ENCODE results near the gene BMPR1A. TPM values are rescaled to one million over a fixed set of nuclear protein-coding genes. Genes with fewer than 3 reads are reported as not detected.

Gene BMPR1A
- polyA plus RNA-seq, 3 donors from 2014 or later, result 0.99 to 3.3 (median 2.2) TPM

DNA sequence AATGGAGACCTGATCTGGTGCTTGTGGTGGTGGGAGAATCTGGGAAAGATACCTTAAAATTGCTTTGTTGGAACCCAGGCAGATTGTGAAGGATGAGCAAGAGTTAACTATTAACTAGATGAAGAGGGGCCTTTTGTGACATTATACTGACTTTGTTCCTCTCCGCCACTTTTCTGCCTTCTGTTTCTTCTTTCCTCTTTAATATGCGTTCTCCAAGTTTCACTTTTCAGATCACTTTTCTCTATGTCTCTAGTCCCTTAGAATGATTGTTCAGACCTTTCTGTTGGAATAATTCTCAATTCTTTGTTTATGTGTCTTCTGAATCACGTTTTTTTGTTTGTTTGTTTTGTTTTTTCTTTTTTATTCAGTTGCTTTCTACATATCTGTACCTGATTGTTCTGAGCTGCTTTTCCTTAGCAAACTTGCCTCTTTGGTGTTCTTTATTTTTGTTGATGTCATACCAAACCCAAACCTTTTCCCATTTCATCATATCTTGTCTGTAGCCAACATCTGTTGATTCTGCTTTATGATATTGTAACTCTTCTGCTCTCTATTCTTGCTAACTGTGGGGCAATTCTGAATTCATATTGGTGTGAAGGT, 2.8 kb downstream of the BMPR1A start:
- H3K36me3 Mint-ChIP-seq, result no peaks in the 10 kb centered on the region
- H3K4me3 Mint-ChIP-seq, result peak overlapping the region in 4 of 5 donors; percentile 2 to 24 (median 6)
- no peak overlapping the region for H3K27ac Mint-ChIP-seq
- no peaks in the 10 kb centered on the region for H3K9me3 Mint-ChIP-seq
- H3K27me3 Mint-ChIP-seq (ENCODE audit: low read depth in 3 of 3), result peaks cover 4 to 21% (median 6%) of the 10 kb centered on the region in 3 donors
- DNase-seq, result no peak
- peaks cover 20 to 35% of the 10 kb centered on the region in 2 donors for H3K4me1 Mint-ChIP-seq

DNA sequence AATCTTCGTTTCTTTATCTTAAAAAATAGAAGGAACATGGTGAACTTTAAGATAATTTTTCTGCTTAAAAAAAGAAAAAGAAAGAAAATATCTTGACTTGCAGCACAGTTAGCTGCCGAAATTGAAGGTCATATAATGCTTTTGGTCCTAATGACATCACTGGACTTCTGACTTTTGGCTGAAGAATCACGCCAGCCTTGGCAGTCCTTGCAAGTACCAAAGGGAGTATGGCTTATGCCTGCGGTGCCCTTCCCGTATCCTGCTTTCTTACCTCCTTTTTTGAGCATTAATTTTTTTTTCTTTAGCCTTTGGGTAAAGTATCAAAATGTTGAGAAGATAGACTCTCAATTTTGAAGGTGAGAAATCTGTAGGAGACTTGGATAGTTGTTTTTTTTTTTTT, 7.0 kb downstream of the BMPR1A start:
- Mint-ChIP-seq H3K4me3 (no peak overlapping the region), H3K36me3 (no peaks in the 10 kb centered on the region)

GRCh38 chr10:86765548-86765947, 9.1 kb downstream of the BMPR1A start:
- H3K27me3 Mint-ChIP-seq (ENCODE audit: low read depth in 3 of 3), result peaks cover 0 to 7% (median 5%) of the 10 kb centered on the region in 3 donors
- peaks cover 0 to 4% (median 0%) of the 10 kb centered on the region in 3 donors for H3K36me3 Mint-ChIP-seq
- H3K27ac Mint-ChIP-seq, result no peak overlapping the region
- H3K9me3 Mint-ChIP-seq, result no peaks in the 10 kb centered on the region
- DNase-seq, result no peak
- H3K4me3 Mint-ChIP-seq, result no peak overlapping the region
- H3K4me1 Mint-ChIP-seq, result peaks cover 5 to 11% of the 10 kb centered on the region in 2 donors

More for the DNA sequence above, 7.0 kb downstream of the BMPR1A start:
- no peaks in the 10 kb centered on the region for H3K9me3 Mint-ChIP-seq
- peaks cover 2 to 7% (median 2%) of the 10 kb centered on the region in 3 donors for H3K27me3 Mint-ChIP-seq (ENCODE audit: low read depth in 3 of 3)
- no peak for DNase-seq
- no peak overlapping the region for H3K27ac Mint-ChIP-seq
- peaks cover 10 to 12% of the 10 kb centered on the region in 2 donors for H3K4me1 Mint-ChIP-seq

- H3K27ac Mint-ChIP-seq, result no peak overlapping the region
- peaks cover 0 to 5% (median 2%) of the 10 kb centered on the region in 3 donors for H3K27me3 Mint-ChIP-seq (ENCODE audit: low read depth in 3 of 3)
- no peaks in the 10 kb centered on the region for H3K9me3 Mint-ChIP-seq
- H3K4me3 Mint-ChIP-seq, result no peak overlapping the region
- no peak for DNase-seq
- peaks cover 0 to 4% (median 0%) of the 10 kb centered on the region in 3 donors for H3K36me3 Mint-ChIP-seq
- peaks cover 5 to 11% of the 10 kb centered on the region in 2 donors for H3K4me1 Mint-ChIP-seq
Observed at GRCh38 chr10:86768412-86769062, 12.1 kb downstream of the BMPR1A start.

DNA sequence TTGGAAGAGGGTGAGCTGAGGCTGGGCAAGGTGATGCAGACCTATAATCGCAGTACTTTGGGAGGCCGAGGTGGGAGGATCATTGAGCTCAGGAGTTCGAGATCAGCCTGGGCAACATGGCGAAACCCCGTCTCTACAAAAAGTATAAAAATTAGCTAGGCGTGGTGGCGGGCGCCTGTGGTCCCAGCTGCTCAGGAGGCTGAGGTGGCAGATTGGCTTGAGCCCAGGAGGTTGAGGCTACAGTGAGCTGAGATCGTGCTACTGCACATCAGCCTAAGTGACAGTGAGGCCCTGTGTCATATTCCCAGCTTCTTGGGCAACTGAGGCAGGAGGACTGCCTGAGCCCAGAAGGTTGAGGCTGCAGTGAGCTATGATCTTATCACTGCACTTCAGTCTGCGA, 13.6 kb downstream of the BMPR1A start:
- H3K4me1 Mint-ChIP-seq, result peaks cover 5 to 11% of the 10 kb centered on the region in 2 donors
- no peaks in the 10 kb centered on the region for H3K9me3 Mint-ChIP-seq
- no peak overlapping the region for H3K27ac Mint-ChIP-seq
- peaks cover 0 to 5% (median 0%) of the 10 kb centered on the region in 3 donors for H3K27me3 Mint-ChIP-seq (ENCODE audit: low read depth in 3 of 3)
- no peak for DNase-seq
- H3K4me3 Mint-ChIP-seq, result no peak overlapping the region
- peaks cover 0 to 4% (median 0%) of the 10 kb centered on the region in 3 donors for H3K36me3 Mint-ChIP-seq

DNA sequence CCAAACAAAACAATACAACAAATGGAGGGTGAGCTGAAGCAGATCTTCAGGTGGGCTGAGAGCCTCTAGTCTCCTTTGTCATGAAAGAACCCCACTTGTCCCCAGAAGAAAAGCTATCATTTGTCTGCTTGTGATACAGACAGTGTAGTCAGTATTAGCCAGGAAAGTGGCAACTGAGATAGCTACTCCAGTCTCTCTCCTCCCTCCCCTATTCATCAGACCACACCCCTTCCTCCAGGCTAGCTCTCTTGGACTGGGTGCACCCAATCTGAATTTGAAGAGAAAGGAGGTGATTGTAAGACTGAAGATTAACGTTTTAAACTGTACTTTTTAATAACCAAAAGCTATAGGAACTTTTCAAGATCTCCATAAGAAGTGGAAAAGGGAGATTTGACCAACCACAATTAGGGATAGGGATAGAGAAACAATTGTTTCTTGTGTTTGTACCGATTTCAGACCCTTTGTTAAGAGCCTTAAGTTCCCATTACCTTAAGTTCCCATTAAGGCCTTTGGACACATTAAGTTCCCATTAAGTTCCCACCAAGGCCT, 14.1 kb downstream of the BMPR1A start:
- Mint-ChIP-seq H3K36me3 (peaks cover 0 to 4% (median 0%) of the 10 kb centered on the region in 3 donors), H3K27me3 (ENCODE audit: low read depth in 3 of 3) (peaks cover 0 to 5% (median 0%) of the 10 kb centered on the region in 3 donors), H3K4me1 (peaks cover 5 to 10% of the 10 kb centered on the region in 2 donors), H3K4me3 (no peak overlapping the region), H3K9me3 (no peaks in the 10 kb centered on the region), H3K27ac (no peak overlapping the region)
- no peak for DNase-seq

DNA sequence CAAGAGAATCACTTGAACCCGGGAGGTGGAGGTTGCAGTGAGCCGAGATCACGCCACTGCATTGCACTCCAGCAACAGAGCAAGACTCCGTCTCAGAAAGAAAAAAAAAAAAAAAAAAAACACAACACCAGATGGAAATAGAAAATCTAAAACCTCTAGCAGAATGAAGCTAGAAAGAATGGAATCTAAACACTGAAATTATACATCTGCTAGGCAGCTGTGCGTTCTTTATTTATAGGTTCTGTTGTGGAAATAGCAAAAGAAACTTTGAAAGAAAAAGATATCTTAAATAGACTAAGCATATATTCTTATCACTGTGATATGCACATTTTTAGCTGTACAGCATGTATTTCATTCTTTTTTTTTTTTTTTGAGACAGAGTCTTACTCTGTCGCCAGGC, 17.1 kb downstream of the BMPR1A start:
- peaks cover 0 to 3% (median 0%) of the 10 kb centered on the region in 3 donors for H3K27me3 Mint-ChIP-seq (ENCODE audit: low read depth in 3 of 3)

GRCh38 chr10:86775056-86775869, 18.8 kb downstream of the BMPR1A start:
- Mint-ChIP-seq H3K27ac (no peak overlapping the region), H3K27me3 (ENCODE audit: low read depth in 3 of 3) (no peaks in the 10 kb centered on the region), H3K9me3 (peaks cover 0 to 2% (median 0%) of the 10 kb centered on the region in 6 donors), H3K36me3 (peaks cover 0 to 4% (median 0%) of the 10 kb centered on the region in 3 donors), H3K4me3 (no peak overlapping the region), H3K4me1 (peaks cover 0 to 3% of the 10 kb centered on the region in 2 donors)
- DNase-seq, result no peak

More for the DNA sequence above, 17.1 kb downstream of the BMPR1A start:
- Mint-ChIP-seq H3K4me1 (peaks cover 5 to 8% of the 10 kb centered on the region in 2 donors), H3K4me3 (no peak overlapping the region), H3K9me3 (no peaks in the 10 kb centered on the region), H3K36me3 (peaks cover 0 to 4% (median 0%) of the 10 kb centered on the region in 3 donors), H3K27ac (no peak overlapping the region)
- no peak for DNase-seq

DNA sequence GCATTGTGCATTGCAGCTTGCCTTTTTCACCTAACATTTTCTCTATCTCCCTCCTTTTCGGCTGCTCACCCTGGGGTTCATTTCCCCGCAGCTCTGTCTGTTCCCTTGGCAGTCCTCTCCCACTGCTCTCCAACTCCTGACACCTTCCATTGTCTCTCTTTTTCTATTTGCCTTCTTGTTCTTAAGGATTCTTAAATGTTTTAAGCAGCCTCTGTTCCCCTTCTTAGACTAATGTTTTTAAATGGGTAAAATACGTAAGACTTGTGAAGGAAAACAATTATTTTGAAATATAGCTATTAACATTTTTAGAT, 19.4 kb downstream of the BMPR1A start:
- H3K27ac Mint-ChIP-seq, result peak overlapping the region in 1 of 6 donors; percentile 60
- H3K4me3 Mint-ChIP-seq, result no peak overlapping the region
- no peak for DNase-seq
- H3K4me1 Mint-ChIP-seq, result peaks cover 0 to 1% of the 10 kb centered on the region in 2 donors
- H3K27me3 Mint-ChIP-seq (ENCODE audit: low read depth in 3 of 3), result no peaks in the 10 kb centered on the region
- peaks cover 0 to 2% (median 0%) of the 10 kb centered on the region in 6 donors for H3K9me3 Mint-ChIP-seq
- peaks cover 0 to 4% (median 0%) of the 10 kb centered on the region in 3 donors for H3K36me3 Mint-ChIP-seq

- DNase-seq, result no peak
- H3K4me1 Mint-ChIP-seq, result peaks cover 0 to 1% of the 10 kb centered on the region in 2 donors
- H3K27ac Mint-ChIP-seq, result no peak overlapping the region
- no peak overlapping the region for H3K4me3 Mint-ChIP-seq
- H3K36me3 Mint-ChIP-seq, result peaks cover 0 to 4% (median 4%) of the 10 kb centered on the region in 3 donors
- H3K27me3 Mint-ChIP-seq (ENCODE audit: low read depth in 3 of 3), result peaks cover 0 to 2% (median 2%) of the 10 kb centered on the region in 3 donors
- H3K9me3 Mint-ChIP-seq, result peaks cover 0 to 2% (median 0%) of the 10 kb centered on the region in 6 donors
Observed at GRCh38 chr10:86779220-86780017, 23.0 kb downstream of the BMPR1A start.

DNA sequence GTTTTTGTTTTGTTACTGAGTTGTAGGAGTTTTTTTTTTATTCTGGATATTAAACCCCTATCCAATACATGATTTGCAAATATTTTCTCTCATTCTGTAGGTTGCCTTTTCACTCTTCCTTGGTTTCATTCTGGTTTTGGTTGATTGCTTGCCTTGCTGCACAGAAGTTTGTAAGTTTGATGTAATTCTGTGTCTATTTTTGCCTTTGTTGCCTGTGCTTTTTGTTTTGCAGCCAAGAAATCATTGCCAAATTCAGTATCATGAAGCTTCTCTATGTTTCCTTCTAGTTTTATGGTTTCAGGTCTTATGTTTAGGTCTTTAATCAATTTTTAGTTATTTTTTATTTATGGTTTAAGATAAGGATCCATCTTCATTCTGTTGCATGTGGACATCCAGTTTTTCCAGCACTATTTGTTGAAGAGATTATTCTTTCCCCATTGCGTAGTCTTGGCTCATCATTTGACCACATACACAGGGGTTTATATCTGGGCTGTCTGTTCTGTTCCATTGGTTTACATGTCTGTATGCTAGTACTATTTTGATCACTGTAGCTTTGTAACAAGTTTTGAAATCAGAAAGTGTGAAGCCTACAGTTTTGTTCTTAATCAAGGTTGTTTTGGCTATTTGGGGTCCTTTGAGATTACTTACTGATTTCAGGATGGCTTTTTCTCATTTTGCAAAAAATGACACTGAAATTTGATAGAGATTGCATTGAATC, 26.4 kb downstream of the BMPR1A start:
- Mint-ChIP-seq H3K9me3 (peaks cover 0 to 2% (median 0%) of the 10 kb centered on the region in 6 donors), H3K36me3 (peaks cover 0 to 9% (median 9%) of the 10 kb centered on the region in 3 donors), H3K27ac (no peak overlapping the region), H3K4me3 (no peak overlapping the region), H3K27me3 (ENCODE audit: low read depth in 3 of 3) (peaks cover 0 to 2% (median 2%) of the 10 kb centered on the region in 3 donors), H3K4me1 (no peaks in the 10 kb centered on the region)
- DNase-seq, result no peak

GRCh38 chr10:86785037-86785436, 28.6 kb downstream of the BMPR1A start:
- no peak for DNase-seq
- Mint-ChIP-seq H3K27ac (no peak overlapping the region), H3K4me1 (no peaks in the 10 kb centered on the region), H3K27me3 (ENCODE audit: low read depth in 3 of 3) (peaks cover 0 to 2% (median 2%) of the 10 kb centered on the region in 3 donors), H3K9me3 (peaks cover 0 to 2% (median 0%) of the 10 kb centered on the region in 6 donors), H3K36me3 (peaks cover 0 to 9% (median 5%) of the 10 kb centered on the region in 3 donors), H3K4me3 (no peak overlapping the region)

All from immature natural killer cell (primary cell).